Lung (tissue), 12 donors: ENCODE data around the gene GIT2. TPM values are rescaled to one million over a fixed set of nuclear protein-coding genes. Genes with fewer than 3 reads are reported as not detected.

ENCODE experiments used
- ATAC-seq: fragments of 200-7000 bp; cut with Tn5 transposase; one replicate; pipeline ENCODE4 v1.9.1; 2020; ENCODE audit warnings: moderate number of reproducible peaks; ENCODE audit not compliant: insufficient read depth, low FRiP score
- DNase-seq, 3 donors: peaks; one replicate each; pipeline ENCODE4 v3.0.0-alpha.2; 2013 to 2017
- H3K27ac ChIP-seq, 2 donors: one replicate each; pipeline ENCODE4 v1.5.1; 2013; ENCODE audit warnings: mild to moderate bottlenecking in 2 of 2, moderate library complexity in 2 of 2, control low read depth in 1 of 2, inconsistent platforms in 1 of 2, low read depth in 1 of 2, low read length in 1 of 2
- H3K27me3 ChIP-seq, 3 donors: one replicate each; pipeline ENCODE4 v1.5.1; 2013; ENCODE audit warnings: low read length in 2 of 3; ENCODE audit not compliant: control insufficient read depth in 3 of 3, insufficient read depth in 3 of 3
- H3K36me3 ChIP-seq, 4 donors: one replicate each; pipeline ENCODE4 v1.5.1; 2013; ENCODE audit warnings: low read length in 4 of 4, mild to moderate bottlenecking in 1 of 4, moderate library complexity in 1 of 4; ENCODE audit not compliant: control insufficient read depth in 4 of 4, insufficient read depth in 4 of 4
- H3K4me1 ChIP-seq, 5 donors: one replicate each; pipeline ENCODE4 v1.5.1; 2013; ENCODE audit warnings: low read length in 5 of 5, mild to moderate bottlenecking in 2 of 5, moderate library complexity in 1 of 5; ENCODE audit not compliant: control insufficient read depth in 5 of 5, insufficient read depth in 5 of 5
- H3K4me3 ChIP-seq: one replicate; pipeline ENCODE4 v1.5.1; 2013; ENCODE audit warnings: mild to moderate bottlenecking, control low read depth, moderate library complexity
- H3K9ac ChIP-seq, 2 donors: one replicate each; pipeline ENCODE4 v1.5.1; 2013; ENCODE audit warnings: low read length in 2 of 2, control low read depth in 1 of 2; ENCODE audit not compliant: insufficient read depth in 1 of 2
- H3K9me3 ChIP-seq, 4 donors: one replicate each; pipeline ENCODE4 v1.5.1; 2013; ENCODE audit warnings: low read length in 3 of 4, mild to moderate bottlenecking in 1 of 4, moderate library complexity in 1 of 4; ENCODE audit not compliant: control insufficient read depth in 4 of 4, insufficient read depth in 3 of 4
- WGBS, 2 donors: extraction: QIAGEN DNeasy Blood & Tissue Kit; methylation state at CpG; one replicate each; pipeline ENCODE4 v1.1.7; 2013; 5-methylcytosine and 5-hydroxymethylcytosine counted together
- polyA plus RNA-seq, 2 donors: library from polyadenylated mRNA; stranded (reverse); fragments of 200-250 nt; gene quantifications; one replicate each; pipeline ENCODE4 v1.2.1, GENCODE V29; 2013
- total RNA-seq, 2 donors: library from RNA; depleted of rRNA in 1 of 2; stranded (reverse); fragments of >200 nt in 1 of 2; gene quantifications; one replicate each; pipeline ENCODE4 v1.2.1, GENCODE V29; 2014 to 2021
- TF ChIP-seq, protein P1 (sequence below): IDR thresholded peaks from 2 replicates; pipeline ENCODE4 v1.5.1; 2012; ENCODE audit warnings: mild to moderate bottlenecking; ENCODE audit errors: control extremely low read depth, extremely low read depth
- donor health status: control.
- donor health status: control.
- donor health status: Bipolar disorder and iron deficiency.
- donor health status: healthy.
- donor health status: DM: yes; HTN: yes; CAD: no.

The GIT2 gene
- total and polyA plus RNA-seq, 4 donors, result 13.5 to 75.8 (median 40.1) TPM

DNA sequence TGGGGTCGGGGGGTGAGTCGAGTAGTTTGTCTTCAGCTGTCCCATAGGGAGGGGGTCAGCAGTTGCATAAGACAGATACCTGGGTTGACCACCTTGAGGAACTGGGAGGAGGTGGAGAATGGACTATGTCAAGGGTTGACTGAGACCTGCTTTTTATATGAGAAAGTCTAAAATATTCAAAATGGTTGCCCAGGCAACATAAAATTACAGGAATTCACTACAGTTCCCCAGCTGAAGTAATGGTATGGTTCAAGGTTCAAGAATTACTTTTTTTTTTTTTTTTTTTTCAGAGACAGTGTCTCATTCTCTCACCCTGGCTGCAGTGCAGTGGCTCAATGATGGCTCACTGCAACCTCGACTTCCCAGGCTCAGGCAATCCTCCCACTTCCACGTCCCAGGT is 101.2 kb downstream of the GIT2 start:
- no peaks in the 10 kb centered on the region for H3K9me3 ChIP-seq
- TF ChIP-seq, protein P1, sequence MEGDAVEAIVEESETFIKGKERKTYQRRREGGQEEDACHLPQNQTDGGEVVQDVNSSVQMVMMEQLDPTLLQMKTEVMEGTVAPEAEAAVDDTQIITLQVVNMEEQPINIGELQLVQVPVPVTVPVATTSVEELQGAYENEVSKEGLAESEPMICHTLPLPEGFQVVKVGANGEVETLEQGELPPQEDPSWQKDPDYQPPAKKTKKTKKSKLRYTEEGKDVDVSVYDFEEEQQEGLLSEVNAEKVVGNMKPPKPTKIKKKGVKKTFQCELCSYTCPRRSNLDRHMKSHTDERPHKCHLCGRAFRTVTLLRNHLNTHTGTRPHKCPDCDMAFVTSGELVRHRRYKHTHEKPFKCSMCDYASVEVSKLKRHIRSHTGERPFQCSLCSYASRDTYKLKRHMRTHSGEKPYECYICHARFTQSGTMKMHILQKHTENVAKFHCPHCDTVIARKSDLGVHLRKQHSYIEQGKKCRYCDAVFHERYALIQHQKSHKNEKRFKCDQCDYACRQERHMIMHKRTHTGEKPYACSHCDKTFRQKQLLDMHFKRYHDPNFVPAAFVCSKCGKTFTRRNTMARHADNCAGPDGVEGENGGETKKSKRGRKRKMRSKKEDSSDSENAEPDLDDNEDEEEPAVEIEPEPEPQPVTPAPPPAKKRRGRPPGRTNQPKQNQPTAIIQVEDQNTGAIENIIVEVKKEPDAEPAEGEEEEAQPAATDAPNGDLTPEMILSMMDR, result no peak
- H3K27me3 ChIP-seq, result no peaks in the 10 kb centered on the region
- no peak overlapping the region for H3K27ac ChIP-seq
- no peak overlapping the region for H3K4me3 ChIP-seq
- peaks cover 0 to 4% (median 0%) of the 10 kb centered on the region in 5 donors for H3K4me1 ChIP-seq
- WGBS, 2 donors, result 71 to 76% methylated on average over 4 of the region's 4 CpGs
- ATAC-seq (no peak), DNase-seq (no peak)
- H3K36me3 ChIP-seq, result no peaks in the 10 kb centered on the region
- no peak overlapping the region for H3K9ac ChIP-seq

DNA sequence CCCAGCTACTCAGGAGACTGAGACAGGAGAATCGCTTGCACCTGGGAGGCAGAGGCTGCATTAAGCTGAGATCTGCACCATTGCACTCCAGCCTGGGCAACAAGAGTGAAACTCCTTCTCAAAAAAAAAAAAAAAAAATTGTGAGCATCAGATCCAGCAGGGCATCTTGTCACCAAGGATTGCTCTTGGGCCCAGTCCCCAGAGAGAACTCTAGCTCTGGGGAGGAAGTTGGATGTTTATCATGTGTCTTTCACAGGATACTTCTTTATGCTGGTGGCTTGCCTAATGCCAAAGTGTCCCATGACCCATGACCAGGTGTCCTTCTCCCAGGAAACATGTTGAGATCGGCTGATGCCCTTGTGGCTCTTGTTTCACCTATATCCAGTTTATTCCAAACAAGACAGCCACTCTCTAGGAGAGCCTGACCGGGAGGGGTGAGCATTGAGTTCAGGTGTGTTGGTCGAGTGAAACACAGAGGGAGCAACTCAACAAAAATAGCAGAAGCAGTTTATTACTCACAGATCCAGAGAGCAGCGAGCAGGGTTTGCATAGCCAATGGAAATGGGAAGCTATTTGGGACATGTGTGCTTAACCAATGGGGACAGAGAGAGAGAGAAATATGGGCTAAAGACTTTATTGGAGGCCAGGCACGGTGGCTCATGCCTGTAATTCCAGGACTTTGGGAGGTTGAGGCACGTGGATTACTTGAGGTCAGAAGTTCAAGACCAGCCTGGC is 102.7 kb downstream of the GIT2 start:
- no peaks in the 10 kb centered on the region for H3K9me3 ChIP-seq
- no peaks in the 10 kb centered on the region for H3K4me1 ChIP-seq
- no peak overlapping the region for H3K27ac ChIP-seq
- no peak overlapping the region for H3K4me3 ChIP-seq
- ATAC-seq, result no peak
- H3K9ac ChIP-seq, result no peak overlapping the region
- no peak for DNase-seq
- TF ChIP-seq, protein P1, result no peak
- WGBS, 2 donors, result 81 to 82% methylated on average over 7 of the region's 7 CpGs
- H3K27me3 ChIP-seq, result no peaks in the 10 kb centered on the region
- no peaks in the 10 kb centered on the region for H3K36me3 ChIP-seq

DNA sequence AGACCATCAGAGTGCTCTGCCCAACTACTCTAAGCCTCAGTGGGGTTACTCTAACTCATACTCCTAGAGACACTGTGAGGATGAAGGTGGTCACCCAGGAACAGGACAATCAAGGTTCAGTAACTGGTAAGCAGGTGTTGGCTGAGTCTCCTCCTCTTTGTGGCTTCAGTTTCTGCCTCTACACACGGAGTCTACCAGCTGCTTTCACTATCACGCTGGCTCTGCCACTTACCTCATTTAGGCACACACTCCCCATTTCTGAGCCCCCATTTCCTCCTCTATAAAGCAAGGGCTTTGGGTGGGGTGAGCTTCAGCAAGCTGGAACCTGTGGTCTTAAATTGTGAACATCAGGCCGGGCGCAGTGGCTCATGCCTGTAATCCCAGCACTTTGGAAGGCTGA is 103.4 kb downstream of the GIT2 start:
- WGBS, 2 donors, result 73 to 75% methylated on average over 4 of the region's 4 CpGs
- ATAC-seq, result no peak
- TF ChIP-seq, protein P1, result no peak

More for the DNA sequence above, 103.4 kb downstream of the GIT2 start:
- no peaks in the 10 kb centered on the region for H3K27me3 ChIP-seq
- H3K4me3 ChIP-seq, result no peak overlapping the region
- H3K27ac ChIP-seq, result no peak overlapping the region
- H3K36me3 ChIP-seq, result no peaks in the 10 kb centered on the region
- no peaks in the 10 kb centered on the region for H3K9me3 ChIP-seq
- H3K9ac ChIP-seq, result no peak overlapping the region
- peaks cover 0 to 3% (median 0%) of the 10 kb centered on the region in 5 donors for H3K4me1 ChIP-seq
- no peak for DNase-seq
